PFSK-1 (cell line): ENCODE results near the gene COLEC11.

Experiments
- FOXP2 ChIP-seq: optimal IDR thresholded peaks from 2 replicates; pipeline ENCODE3; 2011; ENCODE audit warnings: borderline replicate concordance, control low read depth, inconsistent platforms; ENCODE audit not compliant: insufficient read depth; ENCODE audit errors: extremely low read length, extremely low read depth
- POLR2AphosphoS5 ChIP-seq: IDR thresholded peaks from 2 replicates; pipeline ENCODE4 v1.6.1; 2012; ENCODE audit warnings: low read depth, mild to moderate bottlenecking, control low read depth, low read length, moderate library complexity
- REST ChIP-seq, 2 experiments: IDR thresholded peaks; 2 replicates each; pipeline versions ENCODE4 v1.6.1 to v1.8.0; 2011 to 2012; ENCODE audit warnings: low read depth in 2 of 2, low read length in 2 of 2, control low read depth in 1 of 2, inconsistent platforms in 1 of 2, mild to moderate bottlenecking in 1 of 2, moderate library complexity in 1 of 2; ENCODE audit not compliant: insufficient read depth in 1 of 2
- SIN3A ChIP-seq: IDR thresholded peaks from 2 replicates; pipeline ENCODE4 v1.6.1; 2012; ENCODE audit warnings: mild to moderate bottlenecking, low read length, moderate library complexity, borderline replicate concordance; ENCODE audit not compliant: insufficient read depth
- TAF1 ChIP-seq: IDR thresholded peaks from 2 replicates; pipeline ENCODE4 v1.6.1; 2012; ENCODE audit warnings: low read length, control low read depth, borderline replicate concordance; ENCODE audit not compliant: insufficient read depth

- TF ChIP-seq TAF1, result no peak
- TF ChIP-seq SIN3A, result no peak
- no peak for TF ChIP-seq POLR2AphosphoS5
- TF ChIP-seq REST (IDR thresholded peaks at IDR 0.05; ENCODE audit: insufficient read depth in 1 of 2, low read depth in 2 of 2, low read length in 2 of 2), result no peak
- no peak for TF ChIP-seq FOXP2
Observed at GRCh38 chr2:3626812-3627499, 32.0 kb downstream of the COLEC11 start.
